H1 (cell line): ENCODE measurements around the gene TMEM151A.

Source experiments
- CHD1 ChIP-seq: IDR thresholded peaks from 2 replicates; pipeline ENCODE4 v1.6.1; 2012; ENCODE audit warnings: low read depth, low read length, improper control_type of control experiment
- EP300 ChIP-seq, 2 experiments: IDR thresholded peaks; 1 replicate in 1 of 2; 2 replicates in 1 of 2; pipeline ENCODE4 v1.6.1; 2011 to 2012; ENCODE audit warnings: low read depth in 2 of 2, low read length in 2 of 2, mild to moderate bottlenecking in 2 of 2, borderline replicate concordance in 1 of 2, inconsistent platforms in 1 of 2, moderate library complexity in 1 of 2
- SP1 ChIP-seq: IDR thresholded peaks from 2 replicates; pipeline ENCODE4 v1.6.1; 2011; ENCODE audit warnings: low read depth, low read length
- TF ChIP-seq, protein P1 (sequence below), 3 experiments: IDR thresholded peaks; 1 replicate in 2 of 3; 2 replicates in 1 of 3; pipeline versions ENCODE4 v1.5.1 to v1.6.1; 2011; ENCODE audit warnings: low read length in 3 of 3, mild to moderate bottlenecking in 3 of 3, inconsistent platforms in 2 of 3, low read depth in 1 of 3, moderate library complexity in 1 of 3; ENCODE audit not compliant: insufficient read depth in 1 of 3; ENCODE audit errors: control extremely low read depth in 1 of 3

DNA sequence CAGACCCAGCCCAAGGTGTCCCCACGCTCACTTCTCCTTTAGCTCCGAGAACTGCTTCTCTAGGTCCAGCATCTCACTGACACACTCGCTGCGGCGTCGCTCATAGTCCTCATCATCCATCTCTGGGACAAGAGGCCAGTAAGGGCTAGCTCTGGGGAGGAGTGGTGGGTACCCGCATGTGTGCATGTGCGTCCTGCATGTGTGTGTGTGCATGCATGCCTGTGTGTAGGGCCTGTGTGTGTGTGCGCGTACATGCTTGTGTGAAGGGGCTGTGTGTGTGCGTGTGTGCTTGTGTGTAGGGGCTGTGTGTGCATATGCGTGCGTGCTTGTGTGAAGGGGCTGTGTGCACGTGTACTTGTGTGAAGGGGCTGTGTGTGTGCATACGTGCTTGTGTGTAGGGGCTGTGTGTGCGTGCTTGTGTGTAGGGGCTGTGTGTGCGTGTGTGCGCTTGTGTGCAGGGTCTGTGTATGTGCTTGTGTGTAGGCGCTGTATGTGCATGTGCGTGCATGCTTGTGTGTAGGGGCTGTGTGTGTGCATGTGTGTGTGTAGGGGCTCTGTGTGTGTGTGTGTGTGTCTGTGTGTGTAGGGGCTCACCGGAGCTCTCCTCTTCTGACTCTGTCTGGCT, 49.9 kb downstream of the TMEM151A start:
- no peak for TF ChIP-seq SP1
- no peak for TF ChIP-seq EP300 (IDR thresholded peaks at IDR 0.05; ENCODE audit: borderline replicate concordance in 1 of 2, low read depth in 2 of 2, low read length in 2 of 2)
- TF ChIP-seq, protein P1, sequence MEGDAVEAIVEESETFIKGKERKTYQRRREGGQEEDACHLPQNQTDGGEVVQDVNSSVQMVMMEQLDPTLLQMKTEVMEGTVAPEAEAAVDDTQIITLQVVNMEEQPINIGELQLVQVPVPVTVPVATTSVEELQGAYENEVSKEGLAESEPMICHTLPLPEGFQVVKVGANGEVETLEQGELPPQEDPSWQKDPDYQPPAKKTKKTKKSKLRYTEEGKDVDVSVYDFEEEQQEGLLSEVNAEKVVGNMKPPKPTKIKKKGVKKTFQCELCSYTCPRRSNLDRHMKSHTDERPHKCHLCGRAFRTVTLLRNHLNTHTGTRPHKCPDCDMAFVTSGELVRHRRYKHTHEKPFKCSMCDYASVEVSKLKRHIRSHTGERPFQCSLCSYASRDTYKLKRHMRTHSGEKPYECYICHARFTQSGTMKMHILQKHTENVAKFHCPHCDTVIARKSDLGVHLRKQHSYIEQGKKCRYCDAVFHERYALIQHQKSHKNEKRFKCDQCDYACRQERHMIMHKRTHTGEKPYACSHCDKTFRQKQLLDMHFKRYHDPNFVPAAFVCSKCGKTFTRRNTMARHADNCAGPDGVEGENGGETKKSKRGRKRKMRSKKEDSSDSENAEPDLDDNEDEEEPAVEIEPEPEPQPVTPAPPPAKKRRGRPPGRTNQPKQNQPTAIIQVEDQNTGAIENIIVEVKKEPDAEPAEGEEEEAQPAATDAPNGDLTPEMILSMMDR (IDR thresholded peaks at IDR 0.05; ENCODE audit: control extremely low read depth in 1 of 3, insufficient read depth in 1 of 3, low read depth in 1 of 3, low read length in 3 of 3) = no peak
- TF ChIP-seq CHD1 = no peak
